ENCODE results near the gene ALKBH1.
"Not testable (repeated sequence)": the region's sequence is repeated elsewhere in the genome, so short reads cannot be mapped to it uniquely, and the experiment has no call there.

Gene ALKBH1, protein sequence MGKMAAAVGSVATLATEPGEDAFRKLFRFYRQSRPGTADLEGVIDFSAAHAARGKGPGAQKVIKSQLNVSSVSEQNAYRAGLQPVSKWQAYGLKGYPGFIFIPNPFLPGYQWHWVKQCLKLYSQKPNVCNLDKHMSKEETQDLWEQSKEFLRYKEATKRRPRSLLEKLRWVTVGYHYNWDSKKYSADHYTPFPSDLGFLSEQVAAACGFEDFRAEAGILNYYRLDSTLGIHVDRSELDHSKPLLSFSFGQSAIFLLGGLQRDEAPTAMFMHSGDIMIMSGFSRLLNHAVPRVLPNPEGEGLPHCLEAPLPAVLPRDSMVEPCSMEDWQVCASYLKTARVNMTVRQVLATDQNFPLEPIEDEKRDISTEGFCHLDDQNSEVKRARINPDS

DNA sequence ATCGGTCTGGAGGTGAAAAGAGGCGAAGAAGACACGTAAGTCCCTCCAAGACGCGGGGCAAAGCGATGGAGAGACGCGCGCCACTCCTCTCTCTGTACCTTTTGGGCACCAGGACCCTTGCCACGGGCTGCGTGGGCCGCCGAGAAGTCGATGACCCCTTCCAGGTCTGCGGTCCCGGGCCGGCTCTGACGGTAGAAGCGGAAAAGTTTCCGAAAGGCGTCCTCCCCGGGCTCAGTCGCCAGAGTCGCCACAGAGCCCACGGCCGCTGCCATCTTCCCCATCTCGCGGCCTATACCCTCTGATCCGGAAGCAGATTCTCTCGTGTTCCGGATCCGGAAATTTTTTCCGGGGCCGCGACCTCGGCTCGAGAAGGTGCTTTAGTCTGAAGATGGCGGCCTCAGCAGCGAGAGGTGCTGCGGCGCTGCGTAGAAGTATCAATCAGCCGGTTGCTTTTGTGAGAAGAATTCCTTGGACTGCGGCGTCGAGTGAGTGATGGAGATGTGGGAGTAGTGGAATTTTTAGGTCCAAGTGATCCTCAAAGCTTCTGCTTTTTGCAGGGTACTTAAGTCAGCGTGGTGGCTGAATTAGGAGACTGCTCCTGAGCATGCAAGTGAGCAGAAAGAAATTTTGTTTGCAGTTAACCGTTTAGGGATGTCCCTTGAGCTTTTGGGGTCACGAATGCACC, at the start of gene ALKBH1, which contains the start of gene SLIRP:
TSS of gene ALKBH1 (minus strand) at position 300 of the 685 bp plus-strand sequence. CDS start at position 281, 19 bp downstream.
TSS of gene SLIRP (plus strand) at position 380 of the 685 bp plus-strand sequence. CDS start at position 389, 9 bp downstream.
- no peaks in the 10 kb centered on the region for H3K27me3 ChIP-seq (ENCODE audit: control insufficient read depth, low read length)
- H3K36me3 ChIP-seq (ENCODE audit: control insufficient read depth, low read length), result peaks cover 67% of the 10 kb centered on the region
- H4K20me1 ChIP-seq (ENCODE audit: control insufficient read depth, insufficient read depth, low read depth, low read length), result peaks cover 22% of the 10 kb centered on the region; the same call in 1 of the 2 replicates
- H3K9me2 ChIP-seq (replicated peaks; ENCODE audit: control insufficient read depth, low read length), result no peaks in the 10 kb centered on the region
- peaks cover 82% of the 10 kb centered on the region for H3K79me2 ChIP-seq (ENCODE audit: control insufficient read depth, low read length)
- H3K4me3 ChIP-seq (ENCODE audit: low read length), result peak within 1 kb of the TSS; percentile 97
- no peaks in the 10 kb centered on the region for H3K9me3 ChIP-seq (ENCODE audit: control insufficient read depth, insufficient read depth, low read length)
- peak within 1 kb of the TSS; percentile 62 for H3K4me2 ChIP-seq (ENCODE audit: low read length)
- peak within 1 kb of the TSS; percentile 35 for H3K27ac ChIP-seq (ENCODE audit: low read depth, low read length)
- no peaks in the 10 kb centered on the region for H3F3A ChIP-seq (ENCODE audit: control insufficient read depth, insufficient read depth)
- H3K4me1 ChIP-seq (ENCODE audit: control insufficient read depth, low read length), result peaks cover 30% of the 10 kb centered on the region
- no peak for TF ChIP-seq EZH2phosphoT487 (IDR thresholded peaks at IDR 0.05; ENCODE audit: borderline replicate concordance, low read length)
- TF ChIP-seq, protein P1, sequence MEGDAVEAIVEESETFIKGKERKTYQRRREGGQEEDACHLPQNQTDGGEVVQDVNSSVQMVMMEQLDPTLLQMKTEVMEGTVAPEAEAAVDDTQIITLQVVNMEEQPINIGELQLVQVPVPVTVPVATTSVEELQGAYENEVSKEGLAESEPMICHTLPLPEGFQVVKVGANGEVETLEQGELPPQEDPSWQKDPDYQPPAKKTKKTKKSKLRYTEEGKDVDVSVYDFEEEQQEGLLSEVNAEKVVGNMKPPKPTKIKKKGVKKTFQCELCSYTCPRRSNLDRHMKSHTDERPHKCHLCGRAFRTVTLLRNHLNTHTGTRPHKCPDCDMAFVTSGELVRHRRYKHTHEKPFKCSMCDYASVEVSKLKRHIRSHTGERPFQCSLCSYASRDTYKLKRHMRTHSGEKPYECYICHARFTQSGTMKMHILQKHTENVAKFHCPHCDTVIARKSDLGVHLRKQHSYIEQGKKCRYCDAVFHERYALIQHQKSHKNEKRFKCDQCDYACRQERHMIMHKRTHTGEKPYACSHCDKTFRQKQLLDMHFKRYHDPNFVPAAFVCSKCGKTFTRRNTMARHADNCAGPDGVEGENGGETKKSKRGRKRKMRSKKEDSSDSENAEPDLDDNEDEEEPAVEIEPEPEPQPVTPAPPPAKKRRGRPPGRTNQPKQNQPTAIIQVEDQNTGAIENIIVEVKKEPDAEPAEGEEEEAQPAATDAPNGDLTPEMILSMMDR (IDR thresholded peaks at IDR 0.05; ENCODE audit: low read depth, low read length, poor library complexity, severe bottlenecking), result peak; percentile 18

GRCh38 chr14:77752799-77753516, 45.1 kb upstream of the ALKBH1 start:
- Histone ChIP-seq H3K4me2 (ENCODE audit: low read length) (no peak overlapping the region), H3K79me2 (ENCODE audit: control insufficient read depth, low read length) (peaks cover 64% of the 10 kb centered on the region), H3K36me3 (ENCODE audit: control insufficient read depth, low read length) (peaks cover 74% of the 10 kb centered on the region), H3K27ac (ENCODE audit: low read depth, low read length) (no peak overlapping the region), H3K4me1 (ENCODE audit: control insufficient read depth, low read length) (0 out of 2 replicates have a peak, but pooled peaks cover 3% of the 10 kb centered on the region), H3K27me3 (ENCODE audit: control insufficient read depth, low read length) (no peaks in the 10 kb centered on the region), H3F3A (ENCODE audit: control insufficient read depth, insufficient read depth) (no peaks in the 10 kb centered on the region), H4K20me1 (ENCODE audit: control insufficient read depth, insufficient read depth, low read depth, low read length) (no peaks in the 10 kb centered on the region), H3K4me3 (ENCODE audit: low read length) (no peak overlapping the region), H3K9me3 (ENCODE audit: control insufficient read depth, insufficient read depth, low read length) (no peaks in the 10 kb centered on the region), H3K9me2 (replicated peaks; ENCODE audit: control insufficient read depth, low read length) (no peaks in the 10 kb centered on the region)
- TF ChIP-seq, protein P1 (IDR thresholded peaks at IDR 0.05; ENCODE audit: low read depth, low read length, poor library complexity, severe bottlenecking), result no peak
- no peak for TF ChIP-seq EZH2phosphoT487 (IDR thresholded peaks at IDR 0.05; ENCODE audit: borderline replicate concordance, low read length)

- TF ChIP-seq, protein P1 (IDR thresholded peaks at IDR 0.05; ENCODE audit: low read depth, low read length, poor library complexity, severe bottlenecking), result no peak
- TF ChIP-seq EZH2phosphoT487 (IDR thresholded peaks at IDR 0.05; ENCODE audit: borderline replicate concordance, low read length), result no peak
- no peak overlapping the region for H3K4me2 ChIP-seq (ENCODE audit: low read length)
- no peaks in the 10 kb centered on the region for H4K20me1 ChIP-seq (ENCODE audit: control insufficient read depth, insufficient read depth, low read depth, low read length)
- no peaks in the 10 kb centered on the region for H3F3A ChIP-seq (ENCODE audit: control insufficient read depth, insufficient read depth)
- H3K4me3 ChIP-seq (ENCODE audit: low read length), result no peak overlapping the region
- no peaks in the 10 kb centered on the region for H3K9me3 ChIP-seq (ENCODE audit: control insufficient read depth, insufficient read depth, low read length)
- no peak overlapping the region for H3K27ac ChIP-seq (ENCODE audit: low read depth, low read length)
- H3K79me2 ChIP-seq (ENCODE audit: control insufficient read depth, low read length), result peaks cover 57% of the 10 kb centered on the region
- no peaks in the 10 kb centered on the region for H3K4me1 ChIP-seq (ENCODE audit: control insufficient read depth, low read length)
- H3K36me3 ChIP-seq (ENCODE audit: control insufficient read depth, low read length), result peaks cover 72% of the 10 kb centered on the region
- H3K9me2 ChIP-seq (replicated peaks; ENCODE audit: control insufficient read depth, low read length), result no peaks in the 10 kb centered on the region
- H3K27me3 ChIP-seq (ENCODE audit: control insufficient read depth, low read length), result no peaks in the 10 kb centered on the region
Observed at GRCh38 chr14:77752266-77752665, 44.4 kb upstream of the ALKBH1 start.

- not testable (repeated sequence) for H3K9me3 ChIP-seq (ENCODE audit: control insufficient read depth, insufficient read depth, low read length); H3K27me3 ChIP-seq (ENCODE audit: control insufficient read depth, low read length); H3K9me2 ChIP-seq (replicated peaks; ENCODE audit: control insufficient read depth, low read length); H3K4me2 ChIP-seq (ENCODE audit: low read length); H3K4me1 ChIP-seq (ENCODE audit: control insufficient read depth, low read length); H3K27ac ChIP-seq (ENCODE audit: low read depth, low read length); H3F3A ChIP-seq (ENCODE audit: control insufficient read depth, insufficient read depth); H3K4me3 ChIP-seq (ENCODE audit: low read length); H4K20me1 ChIP-seq (ENCODE audit: control insufficient read depth, insufficient read depth, low read depth, low read length)
- peaks cover 70% of the 10 kb centered on the region for H3K36me3 ChIP-seq (ENCODE audit: control insufficient read depth, low read length)
- peaks cover 48% of the 10 kb centered on the region for H3K79me2 ChIP-seq (ENCODE audit: control insufficient read depth, low read length)
Observed at GRCh38 chr14:77747425-77747824, 39.6 kb upstream of the ALKBH1 start.
